Neural crest cell (in vitro differentiated cells): ENCODE measurements around the gene SPRN. TPM values are rescaled to one million over a fixed set of nuclear protein-coding genes. Genes with fewer than 3 reads are reported as not detected.

Experiments used
- DNase-seq: peaks from one replicate; pipeline ENCODE4 v3.0.0; 2021; ENCODE audit warnings: low read depth, mixed read lengths, low spot score
- H3K27ac Mint-ChIP-seq: one replicate; pipeline ENCODE4 v1.8.0; 2021; ENCODE audit warnings: mild to moderate bottlenecking, mixed read lengths; ENCODE audit not compliant: unreplicated experiment
- H3K27me3 Mint-ChIP-seq: 2 replicates; pipeline ENCODE4 v1.8.0; 2021; ENCODE audit warnings: low read depth, mild to moderate bottlenecking, mixed read lengths
- H3K36me3 Mint-ChIP-seq: 2 replicates; pipeline ENCODE4 v1.8.0; 2021; ENCODE audit warnings: low read depth, mild to moderate bottlenecking, mixed read lengths
- H3K4me1 Mint-ChIP-seq: 2 replicates; pipeline ENCODE4 v1.8.0; 2021; ENCODE audit warnings: mixed read lengths
- H3K4me3 Mint-ChIP-seq: one replicate; pipeline ENCODE4 v1.8.0; 2021; ENCODE audit warnings: mild to moderate bottlenecking, mixed read lengths
- H3K9me3 Mint-ChIP-seq: 2 replicates; pipeline ENCODE4 v1.8.0; 2021; ENCODE audit warnings: mixed read lengths
- CTCF ChIP-seq: fragments of 200-600 bp; sonication (generic); conservative IDR thresholded peaks from 2 replicates; pipeline ENCODE4 v1.5.0; 2021; ENCODE audit warnings: antibody characterized with exemption, mild to moderate bottlenecking
- total RNA-seq: library from RNA; stranded (reverse); gene quantifications from 2 replicates; pipeline ENCODE4 v1.2.1, GENCODE V29; 2021

The SPRN gene
- total RNA-seq, 1 donor from 2014 or later = 0.37 TPM

- no peak for DNase-seq
- Mint-ChIP-seq H3K27ac (no peak overlapping the region), H3K4me3 (no peak overlapping the region), H3K9me3 (peaks cover 10% of the 10 kb centered on the region), H3K27me3 (no peaks in the 10 kb centered on the region), H3K4me1 (no peaks in the 10 kb centered on the region), H3K36me3 (peaks cover 66% of the 10 kb centered on the region)
- no peak for TF ChIP-seq CTCF
Observed at GRCh38 chr10:133405844-133406527, 18.4 kb downstream of the SPRN start.

- H3K27me3 Mint-ChIP-seq = no peaks in the 10 kb centered on the region
Observed at GRCh38 chr10:133405272-133405671, 19.2 kb downstream of the SPRN start.

GRCh38 chr10:133403784-133404183, 20.6 kb downstream of the SPRN start:
- H3K4me3 Mint-ChIP-seq = no peak overlapping the region
- no peaks in the 10 kb centered on the region for H3K4me1 Mint-ChIP-seq
- H3K27me3 Mint-ChIP-seq = no peaks in the 10 kb centered on the region
- H3K27ac Mint-ChIP-seq = no peak overlapping the region
- H3K9me3 Mint-ChIP-seq = peaks cover 4% of the 10 kb centered on the region
- no peak for DNase-seq
- H3K36me3 Mint-ChIP-seq = peaks cover 47% of the 10 kb centered on the region
- no peak for TF ChIP-seq CTCF

More at GRCh38 chr10:133405272-133405671, 19.2 kb downstream of the SPRN start:
- no peaks in the 10 kb centered on the region for H3K4me1 Mint-ChIP-seq
- H3K27ac Mint-ChIP-seq = no peak overlapping the region
- no peak for TF ChIP-seq CTCF
- no peak overlapping the region for H3K4me3 Mint-ChIP-seq
- H3K36me3 Mint-ChIP-seq = peaks cover 59% of the 10 kb centered on the region
- peaks cover 10% of the 10 kb centered on the region for H3K9me3 Mint-ChIP-seq
- DNase-seq = no peak

GRCh38 chr10:133403359-133403758, 21.1 kb downstream of the SPRN start:
- H3K27ac Mint-ChIP-seq = no peak overlapping the region
- no peak overlapping the region for H3K4me3 Mint-ChIP-seq
- H3K4me1 Mint-ChIP-seq = no peaks in the 10 kb centered on the region
- TF ChIP-seq CTCF = no peak
- DNase-seq = no peak
- H3K27me3 Mint-ChIP-seq = no peaks in the 10 kb centered on the region
- peaks cover under 1% of the 10 kb centered on the region for H3K9me3 Mint-ChIP-seq
- H3K36me3 Mint-ChIP-seq = peaks cover 43% of the 10 kb centered on the region

GRCh38 chr10:133401981-133402725, 22.3 kb downstream of the SPRN start:
- H3K4me1 Mint-ChIP-seq = peaks cover under 1% of the 10 kb centered on the region
- no peaks in the 10 kb centered on the region for H3K27me3 Mint-ChIP-seq
- no peaks in the 10 kb centered on the region for H3K9me3 Mint-ChIP-seq
- H3K27ac Mint-ChIP-seq = no peak overlapping the region
- no peak for DNase-seq
- TF ChIP-seq CTCF = no peak
- no peak overlapping the region for H3K4me3 Mint-ChIP-seq
- H3K36me3 Mint-ChIP-seq = peaks cover 41% of the 10 kb centered on the region
